Measurements from ENCODE around the gene TRDMT1.

Gene TRDMT1

DNA sequence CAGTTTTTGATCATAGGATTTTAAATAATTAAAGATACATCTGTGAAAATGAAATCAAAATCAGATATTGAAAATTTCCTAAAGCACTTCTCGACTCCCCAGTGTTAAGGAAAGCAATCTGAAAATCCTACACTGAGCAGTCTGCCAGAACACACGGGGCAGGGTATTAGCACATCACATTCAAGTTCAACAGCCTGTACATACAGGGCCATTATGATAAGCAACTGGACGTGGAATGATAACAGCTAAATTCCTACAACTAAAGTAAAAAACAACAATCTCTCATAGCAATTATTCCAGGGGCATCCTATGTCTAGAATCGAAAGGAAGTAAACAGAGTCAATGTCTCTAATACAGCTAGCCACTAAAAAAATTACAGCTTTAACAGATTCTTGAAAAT is 31.7 kb downstream of the TRDMT1 start:
- no peak for DNase-seq

DNA sequence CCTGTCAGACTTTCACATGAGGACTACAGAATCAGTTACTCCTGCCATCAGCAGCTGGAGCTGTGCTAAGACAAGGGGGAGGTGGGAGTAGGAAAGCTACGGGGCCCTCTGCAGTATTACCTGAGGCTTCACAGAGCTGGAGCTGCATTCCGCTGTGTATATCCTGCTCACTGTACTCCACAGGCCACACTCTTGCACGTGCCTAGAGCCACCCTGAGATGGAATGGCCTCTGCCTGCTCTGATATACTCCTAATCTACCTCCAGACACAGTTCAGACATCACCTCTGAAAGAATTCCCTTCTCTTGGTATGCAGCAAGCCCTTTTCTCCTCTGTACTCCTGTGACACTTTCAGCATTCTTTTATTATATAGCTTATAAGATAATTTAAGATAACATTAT is 34.8 kb downstream of the TRDMT1 start:
- DNase-seq, result no peak

DNA sequence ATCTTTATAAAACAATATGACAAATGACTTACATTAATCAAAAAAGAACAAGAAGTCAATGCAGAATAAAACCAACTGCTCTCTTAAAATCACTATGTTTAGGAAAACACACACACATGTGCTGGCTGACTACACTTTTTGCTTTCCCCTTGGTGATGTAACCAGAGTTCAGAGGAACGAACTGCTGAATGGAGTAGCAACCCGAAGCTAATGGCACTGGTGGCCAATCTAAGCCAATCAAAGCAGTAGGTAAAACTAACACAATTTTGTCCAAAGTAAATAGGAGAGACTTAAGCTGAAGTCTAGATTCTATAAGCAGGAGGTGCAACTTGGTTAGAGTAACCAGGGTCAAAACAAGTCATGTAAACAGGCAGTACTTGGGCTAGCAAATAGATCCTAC is 38.6 kb downstream of the TRDMT1 start:
- DNase-seq, result no peak

DNA sequence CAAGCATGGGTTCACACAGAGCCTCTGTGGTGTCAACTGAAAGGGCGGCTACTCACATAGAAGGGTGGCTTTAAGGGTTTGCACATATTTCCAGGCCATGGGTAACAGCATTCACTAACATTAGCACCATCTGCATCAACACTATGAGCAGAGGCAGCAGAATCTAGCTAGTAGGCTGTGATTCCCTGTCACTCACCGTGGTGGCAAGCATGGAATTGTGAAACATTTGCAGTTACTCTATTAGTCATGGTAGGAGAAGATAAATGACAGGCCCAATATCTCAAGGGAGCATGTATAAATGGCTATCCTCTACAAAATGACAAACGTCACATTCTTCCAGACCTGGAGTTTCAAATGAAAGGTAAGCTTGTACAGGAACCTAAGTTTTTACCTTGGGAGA is 39.7 kb downstream of the TRDMT1 start:
- no peak for DNase-seq

DNA sequence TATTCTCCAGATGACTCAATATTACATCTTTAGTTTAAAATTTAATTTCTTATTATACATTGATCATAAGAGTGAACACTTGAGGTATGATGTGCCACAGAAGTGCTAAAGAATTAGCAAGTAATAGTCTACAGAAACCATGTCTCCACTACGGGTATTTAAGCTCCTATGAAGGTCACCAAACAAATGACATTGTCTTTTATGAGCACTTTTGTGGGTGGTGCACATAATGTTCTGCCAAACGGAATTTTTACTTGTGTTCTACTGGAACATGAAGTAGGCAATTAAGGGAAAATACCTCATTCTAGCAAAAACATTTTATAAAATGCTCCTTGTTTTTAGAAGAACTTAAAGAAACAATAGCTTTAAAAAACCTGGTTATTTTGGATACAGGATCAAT is 44.4 kb downstream of the TRDMT1 start:
- DNase-seq, result no peak

DNA sequence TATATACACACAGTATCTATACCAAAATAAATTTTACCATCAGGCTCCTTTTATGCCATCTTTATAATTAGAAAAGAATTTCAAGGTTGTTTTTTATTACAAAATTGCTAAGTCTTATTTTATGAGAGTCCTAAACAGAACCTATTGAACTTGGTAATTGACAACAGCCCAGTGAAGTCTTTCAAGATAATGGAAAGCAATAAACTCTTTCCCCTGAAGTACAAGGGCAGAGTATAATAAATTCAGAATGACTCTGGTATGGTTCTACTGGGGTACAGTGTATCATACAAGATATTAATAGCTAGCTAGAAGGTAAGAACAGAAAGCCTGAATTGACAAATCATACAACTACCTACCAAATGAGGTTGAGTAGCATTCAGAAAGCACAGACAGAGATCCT is 45.6 kb downstream of the TRDMT1 start:
- DNase-seq, result no peak

DNA sequence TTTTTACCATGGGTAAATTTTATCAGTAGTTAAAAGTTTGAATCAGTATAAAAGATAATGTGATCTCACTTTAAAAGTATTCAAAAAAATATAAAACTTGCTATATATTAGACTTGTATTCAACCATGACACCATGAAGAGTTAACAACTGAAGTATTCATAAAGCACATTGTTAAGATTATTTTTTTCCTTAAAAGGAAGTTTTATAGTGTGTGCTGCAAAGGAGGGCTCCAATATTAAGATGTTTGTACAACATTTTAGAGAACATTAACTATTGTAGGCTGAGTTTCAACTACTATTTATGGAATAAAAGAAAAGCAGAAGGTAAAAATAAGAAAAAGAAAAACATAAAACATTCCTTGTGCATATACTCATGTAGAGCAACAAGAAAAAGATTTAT is 47.4 kb downstream of the TRDMT1 start:
- DNase-seq, result no peak

DNA sequence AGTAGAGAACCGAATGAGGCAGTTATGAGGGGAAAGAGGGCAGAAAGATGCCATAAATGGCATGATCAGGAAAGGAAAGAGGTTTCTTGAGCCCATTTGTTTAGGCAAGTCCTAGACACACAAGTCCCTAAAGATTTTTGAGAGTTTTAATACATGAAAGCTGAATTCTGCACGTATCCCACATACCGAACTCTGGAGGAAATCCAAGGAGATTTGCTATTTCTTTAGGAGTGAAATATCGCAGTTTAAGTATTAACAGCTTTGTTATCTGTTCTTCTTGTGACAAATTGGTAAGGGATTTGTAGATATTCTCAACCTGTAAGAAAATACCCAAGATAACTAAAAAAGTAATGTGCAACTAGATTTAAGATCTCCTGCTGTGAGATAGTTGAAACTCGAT is 48.2 kb downstream of the TRDMT1 start:
- DNase-seq, result no peak

DNA sequence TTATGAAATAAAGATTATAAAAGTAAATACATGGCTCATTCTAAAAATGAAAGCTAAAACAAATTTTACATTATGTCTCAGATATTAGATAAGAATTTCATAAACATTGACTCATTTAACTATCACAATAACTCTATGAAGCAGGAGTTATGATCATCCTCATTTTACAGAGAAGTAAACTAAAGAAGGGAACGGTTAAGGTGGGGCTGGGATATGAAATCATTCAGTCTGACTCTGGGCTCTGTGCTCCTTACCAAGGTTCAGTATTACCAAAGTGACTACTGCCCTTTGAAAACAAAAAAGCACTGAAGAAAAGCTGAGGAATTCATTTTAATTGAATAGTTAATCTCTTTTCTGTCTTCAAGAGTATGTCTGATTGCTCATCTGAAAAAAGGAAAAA is 49.8 kb downstream of the TRDMT1 start:
- no peak for DNase-seq

DNA sequence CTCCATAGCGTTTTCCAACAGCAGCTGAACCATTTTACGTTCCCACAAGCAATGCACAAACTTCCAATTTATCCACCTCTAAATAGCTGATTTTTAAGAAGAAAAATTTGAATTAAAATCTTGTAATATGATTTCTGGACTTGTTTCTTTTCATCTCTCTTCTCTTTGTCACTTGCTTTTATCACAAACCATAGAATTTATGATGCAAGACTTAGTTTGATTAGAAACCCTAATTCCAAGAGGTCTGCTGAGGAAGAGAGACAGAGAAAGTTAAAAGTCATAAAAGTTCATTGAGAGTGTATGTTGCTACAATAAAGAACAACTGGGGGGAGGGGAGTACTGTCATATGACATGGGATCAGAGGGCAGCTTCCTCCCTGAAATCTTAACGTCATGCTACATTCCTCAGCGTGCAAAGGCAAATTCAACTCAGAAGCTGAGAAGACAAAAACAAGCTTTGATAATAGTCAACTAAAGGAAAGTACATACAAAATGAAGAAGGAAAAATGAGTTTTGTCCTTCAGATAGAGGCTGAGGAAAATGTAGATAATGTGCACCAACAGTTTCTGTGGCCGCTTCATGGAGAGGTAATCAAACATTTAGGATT is 53.5 kb downstream of the TRDMT1 start:
- no peak for DNase-seq

DNA sequence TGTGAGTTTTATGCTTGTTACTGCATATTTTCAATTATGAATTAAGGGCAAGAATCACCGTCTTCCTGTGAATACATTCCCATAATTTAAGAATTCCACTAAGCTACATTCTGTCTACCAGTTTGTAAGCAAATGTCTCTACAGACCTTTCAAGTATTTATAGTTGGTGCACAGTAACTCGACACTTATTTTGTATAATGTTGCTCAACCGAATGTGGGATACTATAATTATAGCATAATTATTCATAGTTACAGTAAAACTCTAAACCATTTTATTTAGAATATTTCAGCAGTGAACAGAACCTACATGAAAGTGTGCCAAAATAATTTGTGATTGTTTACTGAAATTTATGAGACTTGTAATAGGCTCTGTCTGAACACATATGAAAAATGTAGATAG is 54.6 kb downstream of the TRDMT1 start:
- no peak for DNase-seq

DNA sequence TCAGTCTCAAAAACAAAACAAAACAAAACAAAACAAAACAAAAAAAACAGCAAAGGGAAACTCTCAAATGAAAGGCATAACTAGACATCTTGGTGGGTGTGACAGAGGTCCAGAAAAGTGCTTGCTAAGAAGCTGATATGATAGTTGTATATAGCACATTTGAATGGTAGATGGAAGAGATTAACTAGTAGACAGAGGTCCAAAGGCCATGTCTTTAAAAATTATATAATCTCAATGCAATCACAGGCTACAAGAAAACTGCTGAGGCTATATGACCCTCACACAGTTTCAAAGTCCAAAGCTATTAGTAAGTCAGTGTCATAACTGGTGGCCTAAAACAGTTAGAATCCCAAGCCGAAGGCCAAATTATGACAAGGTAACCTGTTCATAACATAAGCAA is 56.2 kb downstream of the TRDMT1 start:
- no peak for DNase-seq

DNA sequence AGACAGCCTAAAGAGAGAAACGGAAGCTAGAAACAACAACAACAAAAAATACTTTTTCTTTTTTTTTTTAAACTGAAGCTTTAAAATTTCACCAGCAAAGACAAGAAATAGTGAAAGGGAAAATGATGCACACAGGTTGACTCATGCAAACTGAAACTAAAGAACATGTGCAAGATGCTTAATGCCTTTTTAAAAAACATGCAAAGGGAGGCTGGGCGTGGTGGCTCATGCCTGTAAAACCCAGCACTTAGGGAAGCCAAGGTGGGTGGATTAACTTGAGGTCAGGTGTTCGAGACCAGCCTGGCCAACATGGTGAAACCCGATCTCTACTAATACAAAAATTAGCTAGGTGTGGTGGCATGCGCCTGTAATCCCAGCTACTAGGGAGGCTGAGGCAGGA is 56.7 kb downstream of the TRDMT1 start:
- no peak for DNase-seq

DNA sequence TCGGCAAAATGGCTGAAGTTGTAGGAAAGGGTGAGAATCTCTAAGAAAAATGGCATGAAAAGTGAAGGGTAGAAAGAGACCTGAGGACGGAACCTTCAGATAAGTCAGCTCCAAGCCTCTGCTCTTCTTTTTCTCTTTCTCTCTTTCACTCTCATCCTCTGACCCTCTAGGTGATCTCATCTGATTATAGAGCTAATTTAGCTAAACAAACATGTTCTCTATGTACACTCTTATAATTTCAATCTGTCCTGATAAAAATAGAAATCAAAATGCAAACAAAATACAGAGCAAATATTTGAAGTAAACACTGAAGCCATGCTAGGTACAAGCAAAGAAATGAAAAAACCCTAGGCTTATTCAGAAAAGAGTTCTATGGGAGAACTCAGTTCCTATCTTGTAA is 57.4 kb downstream of the TRDMT1 start:
- no peak for DNase-seq

DNA sequence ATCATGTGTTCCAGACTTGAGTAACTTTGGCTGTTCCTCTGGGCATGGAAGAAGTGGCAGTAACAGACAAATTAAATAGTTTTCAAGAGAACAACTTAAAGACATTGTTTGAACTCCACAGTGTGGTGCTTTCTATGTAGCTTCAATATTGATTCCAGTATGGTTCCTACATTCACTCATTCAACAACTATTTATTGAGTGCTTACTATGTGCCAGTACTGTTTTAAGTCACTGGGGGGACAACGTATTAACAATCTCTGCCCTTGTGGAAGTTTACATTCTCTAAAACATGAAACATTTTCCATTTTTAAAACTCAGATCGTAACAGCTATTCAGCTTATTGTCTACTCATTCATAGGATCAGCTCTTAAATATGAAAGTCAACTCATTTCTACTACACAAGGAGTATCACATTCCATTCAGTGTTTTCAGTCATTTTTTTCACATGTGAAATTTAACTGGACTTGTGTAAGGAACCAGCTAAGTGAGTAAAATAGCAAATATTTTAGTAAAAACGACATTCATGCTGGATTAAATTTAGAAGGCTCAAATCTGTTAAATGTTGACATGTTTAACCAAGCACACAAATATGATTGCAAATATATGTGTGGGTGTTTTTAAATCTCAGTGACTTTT is 58.3 kb downstream of the TRDMT1 start:
- no peak for DNase-seq

DNA sequence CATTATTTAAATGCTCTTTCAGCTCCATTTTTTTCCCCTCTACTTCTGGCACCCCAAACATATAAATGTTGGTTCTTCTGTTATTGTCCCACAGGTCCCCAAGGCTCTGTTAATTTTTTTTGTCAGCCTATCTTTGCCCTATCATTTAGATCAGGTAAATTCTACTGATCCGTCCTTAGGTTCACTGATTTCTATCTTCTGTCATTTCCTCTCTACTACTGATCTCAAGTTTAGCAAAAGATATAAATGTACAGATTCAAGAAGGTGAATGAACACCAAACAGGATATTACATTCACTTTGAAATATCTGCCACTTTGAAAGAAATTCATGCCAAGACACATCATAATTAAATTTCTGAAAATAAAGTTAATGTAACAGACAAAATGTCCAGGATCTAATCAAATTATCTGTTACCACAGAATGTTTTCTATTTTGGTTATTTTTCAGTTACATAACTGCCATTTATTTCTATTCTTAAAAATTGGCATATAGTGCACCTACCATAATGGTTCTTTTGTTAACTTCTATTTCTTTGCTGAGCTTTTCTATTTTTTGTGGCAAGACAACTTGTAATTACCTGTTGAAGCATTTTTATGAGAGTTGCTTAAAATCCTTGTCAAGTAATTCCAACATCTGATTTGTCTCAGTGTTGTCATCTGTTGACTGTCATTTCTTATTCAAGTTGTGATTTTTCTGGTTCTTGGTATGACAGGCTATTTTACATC is 59.8 kb downstream of the TRDMT1 start:
- no peak for DNase-seq

DNA sequence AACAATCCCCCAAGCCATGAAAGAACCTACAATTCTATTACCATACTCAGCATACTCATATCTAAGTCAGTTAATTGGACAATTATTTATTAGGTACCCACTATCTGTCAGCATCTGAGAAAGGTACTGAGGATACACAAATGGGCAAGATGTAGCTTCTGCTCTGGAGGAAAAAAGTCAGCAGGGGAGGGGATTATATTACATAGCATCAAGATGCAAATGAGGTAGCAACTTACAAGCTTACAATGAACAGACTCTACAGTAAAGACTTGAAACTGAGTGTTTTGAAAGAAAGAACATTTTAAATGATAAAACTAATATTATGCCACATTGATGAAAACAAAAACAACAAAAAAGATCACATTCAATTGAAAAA is 61.1 kb downstream of the TRDMT1 start:
- no peak for DNase-seq

DNA sequence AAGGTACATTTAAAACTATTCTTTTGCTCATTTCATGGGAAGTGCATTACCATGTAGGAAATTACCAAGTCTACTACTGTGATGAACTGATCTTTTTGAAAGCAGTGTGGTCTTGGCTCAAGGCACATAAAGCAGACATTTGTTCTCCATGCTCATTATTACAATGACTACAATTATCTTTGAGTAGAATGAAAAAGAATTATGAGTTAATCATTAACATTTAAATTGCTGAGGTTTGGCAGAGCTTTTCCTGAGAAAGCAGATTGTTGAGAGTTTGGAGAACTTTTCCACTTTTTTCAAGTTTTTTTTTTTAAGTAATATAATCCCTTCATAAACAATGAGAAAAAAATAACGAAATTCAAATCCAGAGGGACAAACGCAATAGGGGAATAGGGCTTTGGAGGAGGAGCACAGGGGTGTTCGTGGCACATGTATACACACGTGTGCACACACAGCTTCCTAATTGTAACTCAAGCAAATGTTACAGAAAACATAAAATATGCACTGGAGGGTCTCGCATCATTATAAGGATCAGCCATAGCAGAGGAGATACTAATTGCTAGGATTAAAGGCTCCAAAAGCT is 62.9 kb downstream of the TRDMT1 start:
- no peak for DNase-seq

DNA sequence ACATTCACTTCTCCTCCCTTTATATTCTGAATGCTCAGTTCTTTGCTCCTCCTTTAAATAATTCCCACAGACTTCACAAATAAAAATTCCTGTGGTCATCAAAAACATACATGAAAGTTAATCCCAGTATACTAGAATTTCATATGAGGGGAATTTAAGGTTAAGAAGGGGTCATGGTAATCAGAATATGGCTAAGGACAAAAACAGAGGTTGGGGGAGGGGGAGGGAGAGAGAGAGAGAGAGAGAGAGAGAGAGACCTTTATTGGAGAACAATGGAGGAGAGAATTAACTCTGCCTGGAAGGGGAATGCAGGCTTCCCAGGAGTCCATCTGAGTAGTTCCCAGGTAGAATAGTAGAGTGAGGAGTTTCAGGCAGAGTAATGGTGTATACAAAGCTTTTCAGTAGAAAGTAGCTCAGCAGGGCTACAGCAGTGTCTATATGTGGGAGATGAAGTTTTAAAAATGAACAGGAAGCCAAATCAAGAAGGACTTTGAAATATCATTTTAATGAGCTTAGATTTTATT is 66.7 kb downstream of the TRDMT1 start:
- no peak for DNase-seq

DNA sequence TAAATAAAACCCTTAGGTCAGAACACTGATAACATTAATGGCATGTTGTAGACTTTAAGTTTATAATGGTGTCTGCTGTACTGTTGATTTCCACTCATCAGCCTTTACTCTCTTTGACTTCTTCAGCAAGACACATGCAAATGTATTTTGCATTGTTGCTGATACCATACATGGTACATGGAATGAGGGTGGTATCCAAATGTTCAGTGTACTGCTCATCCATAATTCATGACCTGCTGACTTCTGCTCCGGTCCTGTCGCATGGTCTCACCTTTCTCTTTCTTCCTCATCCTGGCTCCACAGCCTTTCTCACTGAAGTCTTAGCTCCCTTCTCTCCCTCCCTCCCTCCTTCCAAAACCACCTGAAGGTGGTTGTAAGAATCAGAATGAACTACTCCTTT is 67.2 kb downstream of the TRDMT1 start:
- DNase-seq, result no peak

DNA sequence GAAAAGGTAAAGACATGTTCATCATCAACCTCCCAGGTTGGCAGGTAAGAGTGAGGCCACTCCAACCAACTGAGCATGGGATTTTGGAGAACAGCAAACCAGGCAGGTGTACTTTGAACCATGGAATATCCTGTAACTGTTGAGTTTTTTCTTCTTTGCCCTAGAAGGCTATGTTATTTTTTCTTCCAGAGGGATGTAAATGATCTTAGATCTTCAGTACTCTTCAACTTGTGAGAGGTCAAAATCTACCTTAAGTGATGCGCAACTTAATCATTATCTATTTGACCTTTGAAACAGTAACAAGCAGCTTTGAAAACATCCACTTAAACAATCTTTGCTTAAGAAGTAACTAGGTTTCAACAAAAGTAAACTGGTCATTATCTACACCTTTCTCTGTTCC is 71.7 kb downstream of the TRDMT1 start, which contains the start of gene CUBN:
Gene CUBN, minus strand, starts transcription at position 71 of the 400 bp plus-strand sequence. Its CDS starts 46 bp downstream, at position 25.
- DNase-seq, result no peak

DNA sequence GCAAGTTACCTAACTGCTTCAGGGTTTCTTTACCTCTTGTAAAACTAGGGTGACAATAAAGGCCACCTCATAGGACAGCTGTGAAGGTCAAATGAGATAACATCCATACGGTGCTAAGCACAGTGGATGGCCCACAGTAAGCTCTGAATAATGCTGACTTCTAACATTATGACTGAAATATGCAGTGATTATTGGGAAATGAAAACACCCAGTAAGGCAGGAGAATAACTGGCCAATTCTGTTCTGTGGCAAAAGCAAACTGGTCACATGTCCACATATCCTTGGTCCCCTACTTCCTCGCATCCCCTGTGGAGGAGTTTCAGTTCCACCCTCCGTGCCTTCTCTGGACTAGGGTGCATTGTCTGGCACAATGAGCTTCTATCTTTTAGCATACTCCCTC is 73.2 kb downstream of the TRDMT1 start:
- DNase-seq, result no peak

DNA sequence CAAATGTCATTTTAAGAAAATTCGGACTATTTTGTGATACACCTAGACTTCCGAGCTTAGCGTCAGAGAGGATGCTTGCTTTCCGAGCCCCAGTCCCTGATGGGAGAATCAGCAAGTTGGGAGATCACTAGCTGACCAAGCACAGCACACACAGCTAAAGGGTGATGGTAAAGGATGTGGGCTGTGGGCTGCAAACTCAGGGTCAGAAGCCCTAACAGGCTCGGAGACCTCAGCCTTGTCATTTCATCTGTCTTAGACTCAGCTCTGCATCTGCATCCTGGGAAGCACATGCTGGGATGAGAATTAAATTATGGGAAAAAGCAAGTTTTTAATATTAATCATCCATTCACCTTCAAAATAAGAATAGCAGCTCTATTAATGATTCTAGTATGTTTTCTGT is 75.1 kb downstream of the TRDMT1 start:
- no peak for DNase-seq

All from midbrain (tissue), 1 donor.